Activated CD4-positive, alpha-beta memory T cell treated with anti-CD3 and anti-CD28 coated beads for 36 hours (primary cell): ENCODE data around the gene HKDC1. TPM values are rescaled to one million over a fixed set of nuclear protein-coding genes. Genes with fewer than 3 reads are reported as not detected.
A peak's percentile ranks its signal among the peaks of the same experiment; 100 is the strongest.
"Not testable (repeated sequence)": the region's sequence is repeated elsewhere in the genome, so short reads cannot be mapped to it uniquely, and the experiment has no call there.

Experiments used
- CTCF ChIA-PET: fragments of 350-600 bp; sonication (Branson Sonifier 250); formaldehyde crosslinking; loops from one replicate; lab custom pipeline; 2021; ENCODE audit warnings: antibody characterized with exemption, inconsistent platforms; lab: Charles Lee
- POLR2A ChIA-PET: fragments of 350-600 bp; sonication (Branson Sonifier 250); formaldehyde crosslinking; loops from one replicate; lab custom pipeline; 2021; ENCODE audit warnings: antibody characterized with exemption; lab: Charles Lee
- DNase-seq: peaks from one replicate; pipeline ENCODE4 v3.0.0-alpha.2; 2020
- H3K27ac Mint-ChIP-seq: one replicate; pipeline ENCODE4 v1.8.0; 2021; ENCODE audit warnings: mixed read lengths
- H3K27me3 Mint-ChIP-seq: one replicate; pipeline ENCODE4 v1.8.0; 2021; ENCODE audit warnings: mixed read lengths
- H3K36me3 Mint-ChIP-seq: one replicate; pipeline ENCODE4 v1.8.0; 2021; ENCODE audit warnings: mixed read lengths
- H3K4me1 Mint-ChIP-seq: one replicate; pipeline ENCODE4 v1.8.0; 2021; ENCODE audit warnings: low read depth, mixed read lengths
- H3K4me3 Mint-ChIP-seq: one replicate; pipeline ENCODE4 v1.8.0; 2021; ENCODE audit warnings: mild to moderate bottlenecking, mixed read lengths
- H3K9me3 Mint-ChIP-seq: one replicate; pipeline ENCODE4 v1.8.0; 2021; ENCODE audit warnings: mixed read lengths
- intact Hi-C: fragments of 100-400 bp; cut with micrococcal nuclease; formaldehyde crosslinking; loops from one replicate; pipeline ENCODE4 v1.15.1; 2023
- total RNA-seq, 2 experiments: library from RNA; stranded (reverse); gene quantifications; one replicate each; pipeline ENCODE4 v1.2.3, GENCODE V29; 2021

Gene HKDC1
- total RNA-seq, 2 experiments from 2014 or later = 0.67 to 1.1 TPM

- Mint-ChIP-seq H3K27me3 (no peaks in the 10 kb centered on the region), H3K9me3 (no peaks in the 10 kb centered on the region), H3K27ac (peak overlapping the region; percentile 55), H3K36me3 (no peaks in the 10 kb centered on the region), H3K4me3 (no peak overlapping the region), H3K4me1 (peaks cover 18% of the 10 kb centered on the region)
- DNase-seq = no peak
- POLR2A ChIA-PET = interaction anchor here (0.6 kb wide), 1 partner anchor 55 kb away, joined by 4 read pairs; no protein-coding TSS in a partner anchor
- CTCF ChIA-PET = interaction anchor here (0.9 to 1.6 kb wide), 2 partner anchors 24 to 40 kb away, joined by 3 read pairs; no protein-coding TSS in a partner anchor
- intact Hi-C loops = loop anchor here (1.0 to 2.0 kb wide), 4 partner anchors 40 to 265 kb away; no protein-coding TSS in a partner anchor
Observed at GRCh38 chr10:69262292-69262751, 42.2 kb downstream of the HKDC1 start.

GRCh38 chr10:69265521-69265920 is 45.4 kb downstream of the HKDC1 start:
- intact Hi-C loops = no loop called here
- Mint-ChIP-seq H3K27me3 (no peaks in the 10 kb centered on the region), H3K36me3 (no peaks in the 10 kb centered on the region), H3K4me3 (no peak overlapping the region), H3K9me3 (no peaks in the 10 kb centered on the region), H3K27ac (no peak overlapping the region), H3K4me1 (peaks cover 18% of the 10 kb centered on the region)
- CTCF ChIA-PET = interaction anchor here (0.6 kb wide), 1 partner anchor 161 kb away, joined by 3 read pairs; no protein-coding TSS in a partner anchor
- DNase-seq = no peak
- POLR2A ChIA-PET = interaction anchor here (0.5 kb wide), 1 partner anchor 13 kb away, joined by 4 read pairs; no protein-coding TSS in a partner anchor

- H3K4me1 Mint-ChIP-seq = peaks cover 3% of the 10 kb centered on the region
- no peaks in the 10 kb centered on the region for H3K27me3 Mint-ChIP-seq
- intact Hi-C loops = no loop called here
- no peak for DNase-seq
- H3K9me3 Mint-ChIP-seq = no peaks in the 10 kb centered on the region
- no peak overlapping the region for H3K27ac Mint-ChIP-seq
- CTCF ChIA-PET = no interaction called here
- H3K4me3 Mint-ChIP-seq = no peak overlapping the region
- H3K36me3 Mint-ChIP-seq = no peaks in the 10 kb centered on the region
- POLR2A ChIA-PET = interaction anchor here (0.6 kb wide), 1 partner anchor 60 kb away, joined by 3 read pairs; no protein-coding TSS in a partner anchor
Observed at GRCh38 chr10:69268761-69269416, 48.8 kb downstream of the HKDC1 start.

- Mint-ChIP-seq H3K4me3 (no peak overlapping the region), H3K9me3 (no peaks in the 10 kb centered on the region), H3K27me3 (no peaks in the 10 kb centered on the region), H3K27ac (no peak overlapping the region), H3K36me3 (no peaks in the 10 kb centered on the region), H3K4me1 (peaks cover 3% of the 10 kb centered on the region)
- no peak for DNase-seq
- ChIA-PET CTCF (no interaction called here), POLR2A (no interaction called here)
- intact Hi-C loops = no loop called here
Observed at GRCh38 chr10:69269761-69270160, 49.6 kb downstream of the HKDC1 start.

- DNase-seq = no peak
- H3K27me3 Mint-ChIP-seq = no peaks in the 10 kb centered on the region
- H3K4me3 Mint-ChIP-seq = no peak overlapping the region
- H3K27ac Mint-ChIP-seq = no peak overlapping the region
- no peaks in the 10 kb centered on the region for H3K36me3 Mint-ChIP-seq
- POLR2A ChIA-PET = no interaction called here
- CTCF ChIA-PET = no interaction called here
- intact Hi-C loops = no loop called here
- H3K4me1 Mint-ChIP-seq = peaks cover 3% of the 10 kb centered on the region
- H3K9me3 Mint-ChIP-seq = no peaks in the 10 kb centered on the region
Observed at GRCh38 chr10:69270990-69271389, 50.9 kb downstream of the HKDC1 start.

DNA sequence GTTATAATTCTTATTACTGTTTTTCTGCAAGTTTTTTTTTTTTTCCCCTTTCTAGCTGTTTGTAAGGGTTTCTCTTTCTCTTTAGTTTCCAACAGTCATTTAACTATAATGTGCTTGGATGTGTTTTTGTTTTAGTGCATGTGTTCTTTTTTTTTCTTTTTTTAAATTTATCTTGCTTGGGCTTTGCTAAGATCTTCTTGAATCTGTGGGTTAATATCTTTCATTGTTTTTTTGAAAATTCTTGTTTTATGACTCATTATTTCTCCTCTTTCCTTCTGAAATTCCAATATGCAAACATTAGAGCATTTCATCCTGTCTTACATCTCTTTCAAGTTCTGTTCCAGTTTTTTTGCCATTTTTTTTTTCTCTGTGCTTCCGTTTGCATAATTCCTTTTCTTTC is 52.5 kb downstream of the HKDC1 start:
- no peaks in the 10 kb centered on the region for H3K36me3 Mint-ChIP-seq
- POLR2A ChIA-PET = no interaction called here
- no peak overlapping the region for H3K27ac Mint-ChIP-seq
- no peak for DNase-seq
- H3K9me3 Mint-ChIP-seq = no peaks in the 10 kb centered on the region
- peaks cover 3% of the 10 kb centered on the region for H3K4me1 Mint-ChIP-seq
- CTCF ChIA-PET = interaction anchor here (0.6 kb wide), 1 partner anchor 116 kb away, joined by 3 read pairs; no protein-coding TSS in a partner anchor
- H3K4me3 Mint-ChIP-seq = no peak overlapping the region
- no peaks in the 10 kb centered on the region for H3K27me3 Mint-ChIP-seq
- intact Hi-C loops = no loop called here

GRCh38 chr10:69275444-69275843 is 55.3 kb downstream of the HKDC1 start:
- intact Hi-C loops = no loop called here
- Mint-ChIP-seq H3K36me3 (no peaks in the 10 kb centered on the region), H3K4me1 (peaks cover 3% of the 10 kb centered on the region), H3K4me3 (no peak overlapping the region), H3K27me3 (no peaks in the 10 kb centered on the region), H3K9me3 (no peaks in the 10 kb centered on the region), H3K27ac (no peak overlapping the region)
- CTCF ChIA-PET = no interaction called here
- no peak for DNase-seq
- POLR2A ChIA-PET = no interaction called here

DNA sequence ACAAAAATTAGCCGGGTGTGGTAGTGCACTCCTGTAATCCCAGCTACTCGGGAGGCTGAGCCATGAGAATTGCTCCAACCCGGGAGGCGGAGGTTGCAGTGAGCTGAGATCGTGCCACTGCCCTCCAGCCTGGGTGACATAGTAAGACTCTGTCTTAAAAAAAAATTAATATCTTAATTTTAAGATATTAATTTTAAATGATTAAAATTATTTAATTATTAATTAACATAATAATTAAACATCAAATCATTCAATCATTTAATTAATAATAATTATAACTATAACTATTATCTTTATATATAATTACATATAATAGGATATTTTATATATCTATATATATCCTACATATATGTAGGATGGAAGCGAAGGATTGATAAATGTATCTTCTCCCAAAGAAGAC is 56.4 kb downstream of the HKDC1 start:
- Mint-ChIP-seq H3K4me1 (no peaks in the 10 kb centered on the region), H3K27me3 (no peaks in the 10 kb centered on the region), H3K4me3 (no peak overlapping the region), H3K27ac (no peak overlapping the region), H3K36me3 (no peaks in the 10 kb centered on the region), H3K9me3 (no peaks in the 10 kb centered on the region)
- intact Hi-C loops = no loop called here
- ChIA-PET CTCF (no interaction called here), POLR2A (no interaction called here)
- no peak for DNase-seq

- Mint-ChIP-seq H3K27ac (no peak within 1 kb of the TSS), H3K4me3 (no peak within 1 kb of the TSS), H3K4me1 (no peaks in the 10 kb centered on the region), H3K36me3 (no peaks in the 10 kb centered on the region), H3K9me3 (no peaks in the 10 kb centered on the region), H3K27me3 (no peaks in the 10 kb centered on the region)
- CTCF ChIA-PET = no interaction called here
- DNase-seq = no peak
- intact Hi-C loops = no loop called here
- POLR2A ChIA-PET = no interaction called here
Observed at GRCh38 chr10:69278446-69278963, 58.4 kb downstream of the HKDC1 start, which contains the start of gene HK1. HK1 (plus strand) TSS chr10:69278496.

- no peak overlapping the region for H3K27ac Mint-ChIP-seq
- no peaks in the 10 kb centered on the region for H3K27me3 Mint-ChIP-seq
- POLR2A ChIA-PET = no interaction called here
- no peaks in the 10 kb centered on the region for H3K36me3 Mint-ChIP-seq
- intact Hi-C loops = no loop called here
- DNase-seq = no peak
- no peaks in the 10 kb centered on the region for H3K4me1 Mint-ChIP-seq
- CTCF ChIA-PET = no interaction called here
- no peaks in the 10 kb centered on the region for H3K9me3 Mint-ChIP-seq
- H3K4me3 Mint-ChIP-seq = no peak overlapping the region
Observed at GRCh38 chr10:69279110-69279509, 59.0 kb downstream of the HKDC1 start.

GRCh38 chr10:69281507-69282413 is 61.6 kb downstream of the HKDC1 start:
- no peaks in the 10 kb centered on the region for H3K9me3 Mint-ChIP-seq
- ChIA-PET POLR2A (no interaction called here), CTCF (interaction anchor here (0.7 kb wide), 1 partner anchor 85 kb away, joined by 3 read pairs; no protein-coding TSS in a partner anchor)
- no peak overlapping the region for H3K4me3 Mint-ChIP-seq
- no peaks in the 10 kb centered on the region for H3K36me3 Mint-ChIP-seq
- H3K27ac Mint-ChIP-seq = no peak overlapping the region
- DNase-seq = no peak
- intact Hi-C loops = no loop called here
- H3K27me3 Mint-ChIP-seq = no peaks in the 10 kb centered on the region
- H3K4me1 Mint-ChIP-seq = no peaks in the 10 kb centered on the region

GRCh38 chr10:69284402-69284801 is 64.3 kb downstream of the HKDC1 start:
- H3K27ac Mint-ChIP-seq, intact Hi-C loops, H3K4me3 Mint-ChIP-seq, CTCF ChIA-PET, H3K27me3 Mint-ChIP-seq, H3K9me3 Mint-ChIP-seq, H3K36me3 Mint-ChIP-seq, H3K4me1 Mint-ChIP-seq, DNase-seq, POLR2A ChIA-PET: not testable (repeated sequence)
